Thyroid gland (tissue), 4 donors: ENCODE data around the gene PPIL1.

Experiments
- CTCF ChIP-seq, 6 experiments: fragments of 200-600 bp in 3 of 6; fragments of 450-650 bp in 3 of 6; sonication (generic) in 3 of 6; IDR thresholded peaks; one replicate each; pipeline ENCODE4 v1.5.1; 2016 to 2019; ENCODE audit warnings: antibody characterized with exemption in 6 of 6, mild to moderate bottlenecking in 2 of 6, inconsistent platforms in 1 of 6, moderate library complexity in 1 of 6
- POLR2A ChIP-seq, 2 donors: fragments of 450-650 bp; IDR thresholded peaks; one replicate each; pipeline ENCODE4 v1.6.1; 2017; ENCODE audit warnings: antibody characterized with exemption in 2 of 2, mild to moderate bottlenecking in 2 of 2, moderate library complexity in 1 of 2

- TF ChIP-seq POLR2A (IDR thresholded peaks at IDR 0.05) (no peak), CTCF (IDR thresholded peaks at IDR 0.05) (no peak)
Observed at GRCh38 chr6:36833182-36833789, 41.3 kb downstream of the PPIL1 start.
